ENCODE data around the gene SUOX.
A peak's percentile ranks its signal among the peaks of the same experiment; 100 is the strongest.
"Not testable (repeated sequence)": the region's sequence is repeated elsewhere in the genome, so short reads cannot be mapped to it uniquely, and the experiment has no call there.

The SUOX gene

DNA sequence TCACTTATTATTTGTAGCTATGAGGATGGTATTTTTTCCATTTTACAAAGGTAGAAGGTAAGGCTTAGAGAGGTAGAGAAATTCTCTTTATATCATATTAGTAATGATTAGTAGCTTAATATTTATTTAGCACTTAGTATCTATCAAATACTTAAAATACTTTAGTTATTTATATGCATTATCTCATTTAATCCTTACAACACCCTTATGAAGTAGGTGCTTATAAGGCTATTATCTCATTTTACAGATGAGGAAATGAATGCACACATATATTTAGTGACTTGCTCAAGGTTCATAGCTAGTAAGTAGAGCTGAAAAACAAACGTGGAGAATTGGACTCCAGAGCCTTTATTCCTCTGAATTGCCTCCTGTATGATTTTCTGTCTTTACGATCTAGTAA lies 12.2 kb upstream of the SUOX start:
- no peak for DNase-seq

DNA sequence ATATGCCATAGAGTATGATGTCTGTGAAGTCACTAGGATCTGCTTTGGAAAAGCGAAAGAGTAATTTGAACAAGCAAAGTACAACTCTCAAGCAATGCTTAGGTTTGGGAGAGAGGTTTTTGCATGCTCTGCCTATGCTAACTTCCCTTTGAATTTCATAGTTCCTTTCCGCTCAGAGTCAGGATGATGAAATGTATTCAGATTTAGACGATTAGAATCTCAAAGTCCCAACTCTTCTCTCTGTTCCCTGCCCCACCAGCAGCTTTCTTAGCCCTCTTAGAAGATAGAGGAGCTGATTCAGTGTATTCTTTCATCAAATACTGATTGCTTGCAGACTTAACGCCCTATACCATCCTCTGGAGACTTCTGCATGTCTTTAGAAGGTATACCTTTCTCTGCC lies 11.7 kb upstream of the SUOX start:
- DNase-seq, result no peak

DNA sequence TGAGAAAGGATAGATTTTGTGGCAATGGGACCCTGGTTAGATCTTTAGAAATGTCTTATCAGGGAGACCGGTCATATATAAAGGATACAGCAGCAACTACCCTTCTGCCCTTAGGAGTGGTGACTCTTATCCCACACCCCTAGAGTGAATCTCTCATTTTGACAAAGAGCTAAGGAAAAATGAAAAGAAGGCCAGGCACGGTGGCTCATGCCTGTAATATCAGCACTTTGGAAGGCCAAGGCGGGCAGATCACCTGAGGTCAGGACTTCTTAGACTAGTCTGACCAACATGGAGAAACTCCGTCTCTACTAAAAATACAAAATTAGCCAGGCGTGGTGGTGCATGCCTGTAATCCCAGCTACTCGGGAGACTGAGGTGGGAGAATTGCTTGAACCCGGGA lies 11.1 kb upstream of the SUOX start:
- not testable (repeated sequence) for DNase-seq

DNA sequence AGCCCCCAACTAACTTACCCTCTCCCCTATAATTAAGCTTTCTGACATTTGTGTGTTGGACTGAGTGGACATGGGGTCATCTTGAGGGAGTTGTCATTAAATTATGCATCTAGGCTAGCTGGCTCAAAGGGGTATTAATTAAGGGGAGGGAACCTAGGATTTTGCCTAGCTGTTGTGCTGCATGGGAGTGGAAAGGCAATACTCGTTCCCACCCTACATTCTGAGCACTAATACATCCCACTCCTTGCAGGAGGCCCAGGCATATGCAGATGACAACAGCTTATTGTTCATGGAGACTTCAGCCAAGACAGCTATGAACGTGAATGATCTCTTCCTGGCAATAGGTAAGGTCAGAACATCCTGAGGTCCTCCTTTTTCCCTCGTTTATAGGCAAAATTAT lies 6.0 kb upstream of the SUOX start:
- no peak for DNase-seq

DNA sequence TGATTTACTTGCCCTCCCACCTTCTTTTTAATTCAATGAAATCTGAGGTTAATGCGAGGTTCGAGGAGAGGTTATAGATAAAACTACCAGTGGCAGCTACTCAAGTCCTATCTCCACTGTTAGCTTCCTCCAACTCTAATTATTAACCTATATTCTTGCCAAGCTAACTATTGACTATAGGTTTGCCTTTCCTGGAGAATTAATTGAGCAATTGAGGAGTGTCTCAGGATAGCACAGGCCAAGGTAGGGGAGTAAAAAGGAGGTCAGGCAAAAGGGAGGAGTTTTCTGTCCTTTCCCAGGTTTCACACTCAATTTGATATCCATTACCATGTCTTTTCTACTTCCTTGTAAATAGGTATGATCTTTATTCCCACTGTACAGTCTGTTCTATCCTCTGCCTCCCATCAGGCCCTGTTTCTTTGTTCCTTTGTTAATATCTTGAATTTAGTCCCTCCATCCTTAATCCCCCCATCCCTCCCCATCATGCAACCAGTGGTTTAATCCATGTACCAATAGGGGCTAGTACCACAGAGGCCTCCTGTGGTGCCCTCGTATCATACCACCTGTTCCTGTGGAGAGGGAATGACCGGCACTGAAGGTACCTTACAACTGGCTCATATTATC lies 3.7 kb upstream of the SUOX start:
- no peak for DNase-seq

DNA sequence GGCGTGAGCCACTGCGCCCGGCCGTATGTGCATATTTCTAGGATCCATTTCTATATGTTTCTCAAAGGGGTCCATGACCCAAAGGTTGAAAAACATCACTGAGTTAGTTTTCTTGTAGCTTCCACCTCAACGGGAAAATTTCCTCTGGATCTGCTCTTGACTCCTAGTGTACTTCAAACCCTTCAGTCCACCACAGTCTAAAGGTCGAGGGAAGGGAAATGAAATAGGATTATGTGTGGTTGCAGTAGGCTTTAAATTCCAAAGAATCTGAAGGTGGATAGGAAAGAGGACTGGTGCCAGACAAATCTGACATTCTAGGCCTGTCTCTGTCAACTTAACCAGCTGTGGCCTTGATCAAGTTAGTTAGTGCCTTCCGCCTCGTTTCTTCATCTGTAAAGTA lies 1.7 kb upstream of the SUOX start:
- no peak for DNase-seq

DNA sequence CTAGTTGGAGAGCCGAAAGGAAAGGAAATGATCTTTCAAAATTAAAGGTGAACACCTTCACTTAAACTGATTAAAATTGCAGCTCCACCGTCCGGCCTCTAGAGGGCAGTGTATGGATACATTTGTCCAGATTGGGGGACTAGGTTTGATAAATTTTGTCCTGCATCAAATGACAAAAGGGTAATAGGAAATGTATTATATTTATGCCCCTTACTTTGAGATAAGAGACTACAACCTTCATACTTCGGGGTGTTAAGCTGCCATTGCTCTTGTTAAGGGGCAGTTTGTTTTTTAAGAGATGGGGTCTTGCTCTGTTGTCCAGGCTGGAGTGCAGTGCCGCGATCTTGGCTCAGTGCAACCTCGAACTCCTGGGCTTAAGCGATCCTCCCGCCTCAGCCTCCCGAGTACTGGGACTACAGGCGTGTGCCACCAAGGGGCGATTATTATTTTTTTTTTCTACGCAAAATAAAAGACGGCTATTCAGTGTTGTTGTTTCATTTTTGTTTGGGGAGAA lies 818 bp upstream of the SUOX start:
- DNase-seq, result peak; percentile 46 to 66

DNA sequence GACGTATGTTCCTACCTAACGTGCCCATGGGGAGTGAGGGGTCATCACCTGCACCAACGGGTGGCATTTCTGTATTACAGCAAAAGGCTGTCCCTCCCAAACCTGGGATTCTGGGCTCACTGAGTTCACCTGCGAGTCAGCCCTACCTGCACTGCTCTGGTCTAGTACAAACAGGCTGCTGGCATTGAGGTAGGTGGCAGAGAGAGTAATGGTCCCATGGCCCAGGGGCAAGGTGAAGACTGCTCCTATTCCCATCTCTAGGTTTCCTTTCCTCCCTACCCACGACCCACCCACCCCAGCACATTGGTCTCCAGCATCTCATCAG lies 421 bp downstream of the SUOX start:
- no peak for DNase-seq

DNA sequence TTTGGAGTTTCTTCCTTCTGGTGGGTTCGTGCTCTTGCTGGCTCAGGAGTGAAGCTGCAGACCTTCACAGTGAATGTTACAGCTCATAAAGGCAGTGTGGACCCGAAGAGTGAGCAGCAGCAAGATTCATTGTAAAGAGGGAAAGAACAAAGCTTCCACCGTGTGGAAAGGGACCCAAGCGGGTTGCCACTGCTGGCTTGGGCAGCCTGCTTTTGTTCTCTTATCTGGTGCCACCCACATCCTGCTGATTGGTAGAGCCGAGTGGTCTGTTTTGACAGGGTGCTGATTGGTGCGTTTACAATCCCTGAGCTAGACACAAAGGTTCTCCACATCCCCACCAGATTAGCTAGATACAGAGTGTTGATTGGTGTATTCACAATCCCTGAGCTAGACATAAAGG lies 2.4 kb downstream of the SUOX start:
- not testable (repeated sequence) for DNase-seq

DNA sequence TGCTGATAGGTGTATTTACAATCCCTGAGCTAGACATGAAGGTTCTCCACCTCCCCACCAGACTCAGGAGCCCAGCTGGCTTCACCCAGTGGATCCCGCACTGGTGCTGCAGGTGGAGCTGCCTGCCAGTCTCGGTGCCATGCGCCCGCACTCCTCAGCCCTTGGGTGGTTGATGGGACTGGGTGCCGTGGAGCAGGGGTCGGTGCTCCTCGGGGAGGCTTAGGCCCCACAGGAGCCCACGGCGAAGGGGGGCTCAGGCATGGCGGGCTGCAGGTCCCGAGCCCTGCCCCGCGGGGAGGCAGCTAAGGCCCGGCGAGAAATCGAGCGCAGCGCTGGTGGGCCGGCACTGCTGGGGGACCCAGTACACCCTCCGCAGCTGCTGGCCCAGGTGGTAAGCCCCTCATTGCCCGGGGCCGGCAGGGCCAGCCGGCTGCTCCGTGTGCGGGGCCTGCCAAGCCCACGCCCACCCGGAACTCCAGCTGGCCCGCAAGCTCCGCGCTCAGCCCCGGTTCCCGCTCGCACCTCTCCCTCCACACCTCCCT lies 3.0 kb downstream of the SUOX start:
- DNase-seq, result not testable (repeated sequence)

DNA sequence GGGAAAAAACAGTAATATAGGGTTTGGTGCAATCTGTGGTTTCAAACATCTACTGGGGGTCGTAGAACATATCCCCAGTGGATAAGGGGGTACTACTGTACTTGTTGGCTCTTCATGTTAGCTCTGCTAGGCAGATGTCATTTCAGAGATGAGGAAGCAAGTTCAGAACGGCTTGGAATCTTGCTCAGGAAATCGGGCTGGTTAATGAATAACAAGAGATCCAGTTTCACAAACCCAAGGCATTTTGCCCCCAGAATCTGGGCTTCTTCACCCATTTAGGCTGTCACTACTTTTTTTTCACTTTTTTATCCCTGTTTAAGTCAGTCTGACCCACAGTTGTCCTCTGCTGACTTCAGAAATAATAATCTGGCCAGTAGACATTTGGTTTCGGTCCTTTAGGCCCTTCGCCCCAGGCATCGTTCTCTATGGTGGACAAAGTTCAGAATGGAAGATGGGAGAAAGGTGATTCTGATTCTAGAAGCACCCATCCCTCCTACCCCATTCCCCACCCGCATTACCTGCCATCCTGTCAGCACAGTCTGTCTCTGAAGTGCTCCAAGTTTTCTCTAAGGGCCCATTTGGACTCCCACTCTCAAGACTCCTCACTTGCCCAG lies 4.5 kb downstream of the SUOX start:
- DNase-seq, result no peak

DNA sequence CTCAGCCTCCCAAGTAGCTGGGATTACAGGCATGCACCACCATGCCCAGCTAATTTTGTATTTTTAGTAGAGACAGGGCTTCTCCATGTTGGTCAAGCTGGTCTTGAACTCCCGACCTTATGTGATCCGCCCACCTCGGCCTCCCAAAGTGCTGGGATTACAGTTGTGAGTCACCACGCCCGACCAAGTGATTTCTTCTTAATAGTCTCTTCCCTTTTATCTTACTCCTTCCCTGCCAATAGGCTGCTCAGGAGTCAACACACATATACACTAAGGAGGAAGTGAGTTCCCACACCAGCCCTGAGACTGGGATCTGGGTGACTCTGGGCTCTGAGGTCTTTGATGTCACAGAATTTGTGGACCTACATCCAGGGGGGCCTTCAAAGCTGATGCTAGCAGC lies 6.3 kb downstream of the SUOX start:
- not testable (repeated sequence) for DNase-seq

DNA sequence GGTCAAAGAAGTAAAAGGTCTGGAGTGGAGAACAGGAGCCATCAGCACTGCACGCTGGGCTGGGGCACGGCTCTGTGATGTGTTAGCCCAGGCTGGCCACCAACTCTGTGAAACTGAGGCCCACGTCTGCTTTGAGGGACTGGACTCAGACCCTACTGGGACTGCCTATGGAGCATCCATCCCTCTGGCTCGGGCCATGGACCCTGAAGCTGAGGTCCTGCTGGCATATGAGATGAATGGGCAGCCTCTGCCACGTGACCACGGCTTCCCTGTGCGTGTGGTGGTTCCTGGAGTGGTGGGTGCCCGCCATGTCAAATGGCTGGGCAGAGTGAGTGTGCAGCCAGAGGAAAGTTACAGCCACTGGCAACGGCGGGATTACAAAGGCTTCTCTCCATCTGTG lies 7.1 kb downstream of the SUOX start:
- DNase-seq, result no peak

DNA sequence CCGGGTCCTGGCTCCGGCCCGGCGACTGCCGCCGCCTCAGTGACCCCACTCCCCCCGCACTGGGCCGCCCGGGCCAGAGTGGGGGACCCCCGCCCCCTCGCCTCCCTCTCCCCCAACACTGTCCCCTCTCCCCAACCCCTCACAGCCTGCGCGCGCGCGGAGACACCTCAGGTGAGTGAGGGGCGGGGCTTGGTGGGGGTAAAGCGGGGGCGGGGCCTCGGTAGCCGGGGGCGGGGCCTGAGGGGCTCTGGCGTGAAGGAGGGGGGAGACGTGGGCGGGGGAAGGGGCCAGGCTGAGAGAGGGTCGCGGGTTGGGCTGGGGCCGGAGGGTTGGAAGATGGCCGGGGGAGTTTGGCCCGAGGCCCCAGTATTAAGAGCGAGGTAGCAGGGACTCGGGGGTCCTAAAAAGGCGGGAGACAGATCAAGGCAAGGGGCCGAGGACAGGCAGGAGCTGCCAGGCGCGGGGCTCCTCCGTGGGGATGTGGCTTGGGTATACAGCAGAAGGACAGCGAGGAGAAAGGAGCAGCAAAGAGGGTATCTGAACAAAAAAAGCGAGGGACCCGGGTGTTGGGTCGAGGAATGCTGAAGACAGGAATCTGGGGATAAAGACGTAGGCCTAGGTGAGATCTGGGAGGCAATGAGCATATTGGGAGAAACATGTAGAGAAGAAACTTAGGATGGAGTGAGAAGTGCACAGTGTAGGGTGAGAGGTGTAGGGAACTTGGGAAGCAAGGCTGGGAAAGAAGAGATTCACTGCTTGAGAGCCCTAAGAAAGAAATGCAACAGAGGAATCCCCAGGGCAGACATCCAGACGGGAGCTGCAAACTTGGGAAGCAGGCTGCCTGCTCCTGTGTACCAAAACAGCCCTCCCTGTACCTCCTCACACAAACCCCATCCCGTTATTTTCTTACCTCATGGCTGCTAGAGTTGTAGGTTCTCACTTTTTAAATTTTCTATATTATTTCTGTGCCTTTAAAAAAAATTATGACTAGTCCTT lies 10.8 kb downstream of the SUOX start:
- peak in 1 of 2 experiments; percentile 43 for DNase-seq

DNA sequence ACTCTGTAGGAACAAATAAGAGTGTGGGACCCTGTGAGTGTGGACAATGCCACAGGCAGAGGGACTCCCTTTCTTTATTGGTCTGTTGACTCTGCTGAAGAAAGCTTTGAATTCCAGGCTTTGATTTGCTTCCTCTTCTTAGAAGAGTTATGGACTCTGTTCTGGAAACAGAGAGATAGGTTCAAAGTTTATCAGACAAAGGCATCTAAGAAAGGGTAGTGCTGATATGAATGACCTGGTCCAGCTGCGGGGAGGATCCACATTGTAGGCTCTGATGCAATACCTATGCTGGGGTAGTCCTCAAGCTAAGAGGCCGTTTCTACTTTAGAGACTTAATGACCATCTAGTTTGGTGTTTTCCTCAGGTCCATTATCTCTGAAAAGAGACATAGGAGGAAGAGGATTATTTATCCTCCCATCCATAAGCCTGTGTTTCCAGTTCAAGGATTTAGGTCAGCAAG lies 13.1 kb downstream of the SUOX start:
- DNase-seq, result no peak

DNA sequence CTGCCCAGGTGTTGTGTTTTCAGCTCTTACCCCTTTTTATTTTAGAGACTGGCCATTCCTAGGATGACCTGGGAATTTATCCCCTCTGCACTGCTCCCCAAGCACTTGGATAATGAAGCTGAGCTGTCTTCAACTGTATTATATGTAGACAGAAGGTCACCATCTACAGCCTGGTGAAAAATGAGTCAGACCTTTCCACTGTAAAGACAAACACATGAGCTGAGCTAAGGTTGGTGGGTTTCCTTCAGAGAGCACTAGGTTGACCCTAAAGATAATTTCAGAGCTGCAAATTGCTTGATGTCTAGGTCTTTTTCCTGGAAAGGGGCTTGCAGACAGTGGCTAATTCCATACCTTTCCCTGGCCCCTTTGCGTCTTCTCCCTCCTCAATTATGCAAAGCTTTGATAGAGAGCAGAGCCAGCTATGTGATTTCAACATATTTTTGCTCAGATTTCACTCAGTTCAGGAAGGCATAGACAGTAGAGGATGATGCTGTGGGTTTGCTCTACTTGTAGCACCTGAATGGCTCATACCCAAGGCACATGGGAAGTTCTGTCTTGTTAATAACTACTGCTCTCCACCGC lies 14.5 kb downstream of the SUOX start:
- no peak for DNase-seq

DNA sequence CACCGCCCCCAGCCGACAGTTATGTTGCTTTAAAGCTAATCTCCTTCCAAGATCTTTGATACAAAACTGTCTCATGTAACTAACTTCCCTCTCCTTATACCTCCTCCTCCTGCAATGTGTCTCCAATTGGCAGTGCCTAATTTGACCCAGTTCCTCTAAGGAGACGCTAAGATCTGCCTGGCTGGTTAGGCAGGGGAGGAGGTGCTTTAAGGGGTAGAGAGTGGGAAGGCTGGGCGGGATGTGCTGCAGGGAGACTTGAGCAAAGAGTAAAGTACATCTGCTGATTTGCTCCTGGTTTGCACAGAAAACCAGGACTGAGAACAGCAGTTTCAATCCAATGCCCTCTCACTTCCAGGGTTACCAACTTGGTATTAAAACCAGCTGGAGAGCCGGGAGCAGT lies 16.4 kb downstream of the SUOX start:
- DNase-seq, result no peak

DNA sequence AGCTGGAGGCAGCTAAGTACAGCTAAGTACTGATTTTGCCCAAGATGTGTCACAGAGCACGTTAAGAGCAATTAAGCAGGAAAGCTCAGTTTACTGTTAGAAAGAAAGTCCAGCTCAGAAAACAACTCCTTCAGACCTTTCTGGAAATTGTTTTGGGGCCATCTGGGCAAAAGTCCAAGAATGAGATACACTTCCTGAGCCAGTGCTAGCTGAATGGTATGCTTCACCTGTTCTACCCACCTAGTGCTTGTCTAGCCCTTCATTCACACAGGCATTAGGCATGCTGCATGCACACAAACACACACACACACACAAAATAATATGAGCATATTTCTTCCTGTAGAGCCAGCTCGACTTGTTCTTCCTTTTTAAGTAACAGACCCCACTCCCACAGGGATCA lies 17.1 kb downstream of the SUOX start:
- DNase-seq, result no peak

DNA sequence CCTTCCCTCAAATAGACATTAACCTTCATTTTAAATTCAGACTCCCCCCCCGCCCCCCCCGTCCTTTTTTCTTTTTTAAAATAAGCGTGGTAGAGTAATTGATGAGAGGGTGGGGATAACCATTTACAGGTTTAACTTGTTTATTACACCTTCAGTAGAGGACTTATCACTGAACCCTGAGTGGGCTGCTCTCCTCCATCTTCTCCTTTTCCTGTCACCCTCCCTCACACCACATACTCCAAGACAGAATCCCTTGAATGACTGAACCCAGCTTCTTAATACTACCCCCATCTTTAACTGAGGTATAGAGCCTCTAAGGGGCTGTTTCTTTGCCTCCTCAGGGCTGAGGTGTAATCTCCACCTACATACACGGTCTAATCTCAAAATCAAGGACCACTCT lies 20.1 kb downstream of the SUOX start:
- DNase-seq, result no peak

DNA sequence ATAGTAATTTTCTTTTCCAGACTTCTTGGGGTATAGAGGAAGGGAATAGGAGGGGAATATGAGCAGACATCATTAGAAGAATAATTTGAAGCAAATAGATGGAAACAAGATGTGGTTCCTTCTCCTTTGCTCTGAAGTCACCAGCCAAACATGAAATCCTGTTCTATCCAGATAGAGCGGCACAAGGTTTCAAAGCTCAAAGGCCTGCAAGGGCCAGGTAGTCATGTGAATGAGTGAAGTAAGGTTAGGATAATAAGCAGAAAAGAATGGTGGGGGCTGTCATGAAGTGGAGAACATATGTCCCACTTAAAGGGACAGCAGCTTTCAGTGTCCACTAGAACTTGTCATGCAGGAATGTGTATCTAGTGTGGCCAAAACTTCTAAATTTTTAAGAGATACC lies 21.3 kb downstream of the SUOX start:
- DNase-seq, result no peak

DNA sequence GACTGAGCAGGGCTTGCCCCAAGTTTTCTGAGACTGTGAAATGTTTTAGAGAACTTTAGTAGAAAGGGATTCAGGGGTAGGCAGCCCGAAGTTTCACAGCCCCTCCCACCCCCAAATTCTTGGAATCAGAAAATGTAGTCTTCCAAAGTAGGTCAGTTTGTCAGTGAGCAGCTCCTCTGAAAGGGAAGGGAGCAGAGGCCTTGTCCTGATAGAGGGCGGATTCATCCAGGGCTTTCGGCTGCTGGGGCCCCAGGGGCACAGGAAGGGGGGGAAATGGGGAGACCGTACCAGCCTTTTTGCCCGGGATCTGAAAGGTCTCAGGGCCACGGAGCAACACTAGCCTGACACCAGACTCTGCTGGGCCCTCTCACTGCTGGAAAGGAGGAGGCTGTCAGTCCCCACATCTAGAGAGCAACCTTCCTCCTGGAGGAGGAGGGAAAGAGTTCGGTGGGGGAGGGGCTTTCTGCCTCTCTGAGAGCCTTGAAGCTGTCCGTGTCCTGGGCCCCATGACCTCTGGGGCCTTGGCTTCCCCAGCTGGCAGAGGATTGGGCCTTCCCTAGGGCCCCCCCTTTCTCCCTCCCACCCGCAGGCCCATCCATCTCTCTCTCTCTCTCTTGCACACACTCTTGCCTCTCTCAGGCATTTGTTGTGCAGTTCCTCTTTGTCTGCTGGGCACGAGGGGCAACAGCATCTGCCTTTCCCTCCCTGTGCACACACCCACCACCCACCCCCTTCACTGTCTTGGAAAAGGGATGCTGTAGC lies 23.5 kb downstream of the SUOX start, which contains the start of gene IKZF4:
Gene IKZF4 (plus strand): TSS at position 621 of the 762 bp plus-strand sequence. CDS start 451 bp downstream, outside the sequence.
- no peak for DNase-seq

DNA sequence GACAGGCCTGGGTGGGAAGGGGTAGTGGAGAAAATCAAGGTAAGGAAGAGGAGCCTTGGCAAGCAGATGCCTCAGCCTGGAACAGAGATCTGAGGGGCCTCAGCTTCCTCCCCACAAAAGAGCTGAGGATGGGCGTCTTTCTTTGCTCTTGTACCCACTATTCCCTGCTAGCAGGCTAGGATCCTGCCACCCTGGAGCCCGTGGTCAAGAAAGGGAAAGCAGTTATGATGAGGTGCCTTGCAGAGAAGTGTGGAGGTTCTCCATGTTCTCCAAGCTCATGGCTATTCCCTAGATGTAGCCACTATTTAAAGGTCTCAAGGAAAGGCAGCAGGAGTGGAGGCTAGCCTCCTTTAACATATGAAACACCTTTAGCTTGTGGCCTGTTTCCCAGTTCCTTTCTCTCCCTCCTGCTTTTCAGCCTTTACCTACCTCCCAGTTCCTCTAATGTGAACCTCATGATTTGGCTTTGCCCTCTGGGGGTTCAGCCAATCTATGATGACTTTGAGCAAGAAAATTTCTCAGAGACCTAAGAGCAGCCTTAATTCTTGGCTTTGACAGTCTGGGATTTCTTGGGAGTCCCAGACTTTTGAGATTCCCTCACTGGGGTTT lies 24.9 kb downstream of the SUOX start:
- no peak for DNase-seq
